A673 (cell line): ENCODE measurements around the gene TGFBR3L.

Experiments used
- CTCF ChIP-seq: fragments of 300-800, 200-600 bp; sonication (generic); conservative IDR thresholded peaks from 2 replicates; pipeline ENCODE4 v1.5.1; 2017; ENCODE audit warnings: low read depth, mild to moderate bottlenecking, antibody characterized with exemption, low read length, moderate library complexity, mixed read lengths
- EZH2 ChIP-seq: fragments of 200-600 bp; sonication (generic); IDR thresholded peaks from 2 replicates; pipeline ENCODE4 v1.6.1; 2017; ENCODE audit warnings: borderline replicate concordance, low read depth, mild to moderate bottlenecking, mixed read lengths, antibody characterized with exemption, low read length; ENCODE audit not compliant: poor library complexity, severe bottlenecking

GRCh38 chr19:7869453-7869909, 45.1 kb upstream of the TGFBR3L start:
- no peak; the same call in 1 of the 2 replicates for TF ChIP-seq CTCF
- no peak for TF ChIP-seq EZH2
